Transverse colon (tissue), 4 donors: ENCODE results near the gene DTWD1. TPM values are rescaled to one million over a fixed set of nuclear protein-coding genes. Genes with fewer than 3 reads are reported as not detected.

Source experiments
- DNase-seq: peaks from one replicate; pipeline ENCODE4 v3.0.0-alpha.2; 2019
- H3K27ac ChIP-seq, 4 donors: fragments of 200-600 bp; sonication (generic); 2 replicates each; pipeline ENCODE4 v1.5.1; 2016 to 2018; ENCODE audit warnings: inconsistent platforms in 4 of 4
- H3K27me3 ChIP-seq: fragments of 200-600 bp; sonication (generic); 2 replicates; pipeline ENCODE4 v1.5.1; 2017; ENCODE audit warnings: inconsistent platforms
- H3K36me3 ChIP-seq, 4 donors: fragments of 200-600 bp; sonication (generic); 2 replicates each; pipeline ENCODE4 v1.5.1; 2017 to 2019; ENCODE audit warnings: inconsistent platforms in 4 of 4
- H3K4me1 ChIP-seq, 4 donors: fragments of 200-600 bp; sonication (generic); 2 replicates each; pipeline ENCODE4 v1.5.1; 2017 to 2020; ENCODE audit warnings: inconsistent platforms in 4 of 4
- H3K4me3 ChIP-seq, 4 donors: fragments of 200-600 bp; sonication (generic); 1 replicate in 1 of 4; 2 replicates in 3 of 4; pipeline versions ENCODE4 v1.5.1 to v1.6.1; 2017 to 2019; ENCODE audit warnings: inconsistent platforms in 4 of 4
- H3K9me3 ChIP-seq, 2 donors: fragments of 200-600 bp; sonication (generic); 2 replicates each; pipeline ENCODE4 v1.5.1; 2017 to 2019; ENCODE audit warnings: inconsistent platforms in 2 of 2
- CTCF ChIP-seq, 5 experiments: fragments of 200-600 bp in 3 of 5; fragments of 450-650 bp in 2 of 5; sonication (generic) in 3 of 5; IDR thresholded peaks; 1 replicate in 2 of 5; 2 replicates in 3 of 5; pipeline ENCODE4 v1.5.1; 2016 to 2017; ENCODE audit warnings: antibody characterized with exemption in 5 of 5, inconsistent platforms in 3 of 5, mild to moderate bottlenecking in 2 of 5, moderate library complexity in 1 of 5
- EP300 ChIP-seq: sonication (generic); formaldehyde crosslinking; IDR thresholded peaks from one replicate; pipeline ENCODE4 v1.6.1; 2017; ENCODE audit warnings: antibody characterized with exemption, low read depth
- POLR2A ChIP-seq: fragments of 450-650 bp; IDR thresholded peaks from one replicate; pipeline ENCODE4 v1.6.1; 2016; ENCODE audit warnings: antibody characterized with exemption, mild to moderate bottlenecking, moderate library complexity
- POLR2AphosphoS5 ChIP-seq, 3 donors: sonication (generic); formaldehyde crosslinking; IDR thresholded peaks; one replicate each; pipeline ENCODE4 v1.6.1; 2016; ENCODE audit warnings: antibody characterized with exemption in 3 of 3
- WGBS, 2 donors: methylation state at CpG; one replicate each; pipeline ENCODE4 v1.1.5; 2018; ENCODE audit warnings: low coverage in 1 of 2; 5-methylcytosine and 5-hydroxymethylcytosine counted together
- in situ Hi-C, 4 donors: fragments of 200-750 bp; cut with MboI; loops; one replicate each; pipeline versions ENCODE4 v1.15.0 to v1.15.1; 2017; ENCODE audit warnings: low sequenced_read_pairs in 3 of 4, low pct_ligation_motif_present in 1 of 4, low pct_unique_long_range_greater_than_20kb in 1 of 4
- intact Hi-C: fragments of 100-400 bp; cut with DNase I; formaldehyde crosslinking; loops from one replicate; pipeline ENCODE4 v1.15.1; 2023; ENCODE audit warnings: low total_unique reads
- total RNA-seq, 4 donors: library from RNA; depleted of rRNA; stranded (reverse); fragments of >200 nt; gene quantifications; one replicate each; pipeline ENCODE4 v1.1.0, GENCODE V29; 2016

Gene DTWD1
- total RNA-seq, 4 donors from 2014 or later = 3.0 to 22.1 (median 17.1) TPM

- TF ChIP-seq EP300 = no peak
- TF ChIP-seq CTCF (IDR thresholded peaks at IDR 0.05) = no peak
- no peak for TF ChIP-seq POLR2A
- no peak for TF ChIP-seq POLR2AphosphoS5 (IDR thresholded peaks at IDR 0.05)
- no peaks in the 10 kb centered on the region for H3K9me3 ChIP-seq
- in situ Hi-C loops = no loop called here
- no peak overlapping the region for H3K27ac ChIP-seq
- intact Hi-C loops = loop anchor here (5.0 kb wide), 1 partner anchor 453 kb away; no protein-coding TSS in a partner anchor
- no peaks in the 10 kb centered on the region for H3K36me3 ChIP-seq
- DNase-seq = no peak
- peaks cover 0 to 9% (median 2%) of the 10 kb centered on the region in 4 donors for H3K4me1 ChIP-seq
- H3K4me3 ChIP-seq = no peak overlapping the region
- H3K27me3 ChIP-seq = no peaks in the 10 kb centered on the region
Measured at GRCh38 chr15:49675041-49675440, 54.2 kb downstream of the DTWD1 start.

GRCh38 chr15:49678655-49679054 lies 57.8 kb downstream of the DTWD1 start:
- Histone ChIP-seq H3K9me3 (no peaks in the 10 kb centered on the region), H3K27ac (no peak overlapping the region), H3K36me3 (no peaks in the 10 kb centered on the region), H3K4me1 (peaks cover 0 to 9% (median 2%) of the 10 kb centered on the region in 4 donors), H3K4me3 (no peak overlapping the region), H3K27me3 (no peaks in the 10 kb centered on the region)
- DNase-seq = no peak
- TF ChIP-seq POLR2A (no peak), EP300 (no peak)
- in situ Hi-C loops (no loop called here), intact Hi-C loops (loop anchor here (5.0 kb wide), 1 partner anchor 456 kb away; no protein-coding TSS in a partner anchor)
- WGBS, 2 donors = 78% methylated on average over 4 of the region's 4 CpGs

GRCh38 chr15:49686599-49686998 lies 65.8 kb downstream of the DTWD1 start:
- H3K27me3 ChIP-seq = no peaks in the 10 kb centered on the region
- intact Hi-C loops (no loop called here), in situ Hi-C loops (no loop called here)
- no peak for DNase-seq
- WGBS, 2 donors = 43 to 61% methylated on average over 1 of the region's 1 CpG
- no peaks in the 10 kb centered on the region for H3K4me1 ChIP-seq
- no peak overlapping the region for H3K27ac ChIP-seq
- TF ChIP-seq POLR2A = no peak
- no peak for TF ChIP-seq EP300
- no peak for TF ChIP-seq CTCF (IDR thresholded peaks at IDR 0.05)
- TF ChIP-seq POLR2AphosphoS5 (IDR thresholded peaks at IDR 0.05) = no peak
- no peak overlapping the region for H3K4me3 ChIP-seq
- H3K9me3 ChIP-seq = no peaks in the 10 kb centered on the region
- H3K36me3 ChIP-seq = no peaks in the 10 kb centered on the region

- no peak for DNase-seq
Measured at GRCh38 chr15:49688135-49688790, 67.4 kb downstream of the DTWD1 start.

More at GRCh38 chr15:49688135-49688790, 67.4 kb downstream of the DTWD1 start:
- Histone ChIP-seq H3K27ac (no peak overlapping the region), H3K36me3 (no peaks in the 10 kb centered on the region), H3K27me3 (no peaks in the 10 kb centered on the region), H3K9me3 (no peaks in the 10 kb centered on the region), H3K4me1 (no peaks in the 10 kb centered on the region), H3K4me3 (no peak overlapping the region)
- WGBS, 2 donors = 70 to 78% methylated on average over 2 to 3 of the region's 3 CpGs
- in situ Hi-C loops = no loop called here
- TF ChIP-seq EP300 = no peak
- TF ChIP-seq CTCF (IDR thresholded peaks at IDR 0.05) = no peak
- intact Hi-C loops = no loop called here
